NCI-H2196 (cell line): Measurements from ENCODE around the gene KDM4E.
A peak's percentile ranks its signal among the peaks of the same experiment; 100 is the strongest.
"Not testable (repeated sequence)": the region's sequence is repeated elsewhere in the genome, so short reads cannot be mapped to it uniquely, and the experiment has no call there.

Experiments used
- DNase-seq: peaks from one replicate; lab custom pipeline; 2025; ENCODE audit not compliant: unreplicated experiment; lab: John Stamatoyannopoulos, UW

The KDM4E gene

GRCh38 chr11:95024958-95025357 lies at the start of gene KDM4E:
Gene KDM4E, plus strand, starts transcription at chr11:95025258. Its CDS starts 300 bp downstream, at chr11:95025558.
- DNase-seq = no peak

GRCh38 chr11:94975599-94975998 lies 49.5 kb upstream of the KDM4E start:
- no peak for DNase-seq

GRCh38 chr11:94987378-94987777 lies 37.7 kb upstream of the KDM4E start:
- no peak for DNase-seq

GRCh38 chr11:94988748-94989147 lies 36.3 kb upstream of the KDM4E start:
- DNase-seq = no peak

- no peak for DNase-seq
Observed at GRCh38 chr11:94993400-94993943, 31.6 kb upstream of the KDM4E start.

GRCh38 chr11:94997437-94997836 lies 27.6 kb upstream of the KDM4E start:
- no peak for DNase-seq

GRCh38 chr11:94998285-94998684 lies 26.8 kb upstream of the KDM4E start:
- no peak for DNase-seq

- DNase-seq = no peak
Observed at GRCh38 chr11:95003716-95004115, 21.3 kb upstream of the KDM4E start.

GRCh38 chr11:95005642-95006041 lies 19.4 kb upstream of the KDM4E start:
- DNase-seq = no peak

- no peak for DNase-seq
Observed at GRCh38 chr11:95011376-95011775, 13.7 kb upstream of the KDM4E start.

- DNase-seq = no peak
Observed at GRCh38 chr11:95014184-95014821, 10.8 kb upstream of the KDM4E start.

GRCh38 chr11:95016139-95016538 lies 8.9 kb upstream of the KDM4E start:
- no peak for DNase-seq

- not testable (repeated sequence) for DNase-seq
Observed at GRCh38 chr11:95021468-95021867, 3.6 kb upstream of the KDM4E start.

GRCh38 chr11:95025594-95025993 lies 536 bp downstream of the KDM4E start:
- not testable (repeated sequence) for DNase-seq

GRCh38 chr11:95028357-95028756 lies 3.3 kb downstream of the KDM4E start:
- no peak for DNase-seq

GRCh38 chr11:95033051-95033450 lies 8.0 kb downstream of the KDM4E start:
- no peak for DNase-seq

GRCh38 chr11:95035316-95035715 lies 10.3 kb downstream of the KDM4E start:
- peak; percentile 26 for DNase-seq

GRCh38 chr11:95037356-95038035 lies 12.4 kb downstream of the KDM4E start:
- DNase-seq = not testable (repeated sequence)

- no peak for DNase-seq
Observed at GRCh38 chr11:95042239-95042638, 17.2 kb downstream of the KDM4E start.

GRCh38 chr11:95042906-95043305 lies 17.8 kb downstream of the KDM4E start:
- DNase-seq = no peak

- no peak for DNase-seq
Observed at GRCh38 chr11:95044010-95044409, 19.0 kb downstream of the KDM4E start.

- no peak for DNase-seq
Observed at GRCh38 chr11:95045812-95046211, 20.8 kb downstream of the KDM4E start.
